ENCODE results near the gene ID3. TPM values are rescaled to one million over a fixed set of nuclear protein-coding genes. Genes with fewer than 3 reads are reported as not detected.
A peak's percentile ranks its signal among the peaks of the same experiment; 100 is the strongest.

Gene ID3
- polyA plus RNA-seq, 1 of the 3 experiments (the other 2 are of a cell fraction): 504 TPM

DNA sequence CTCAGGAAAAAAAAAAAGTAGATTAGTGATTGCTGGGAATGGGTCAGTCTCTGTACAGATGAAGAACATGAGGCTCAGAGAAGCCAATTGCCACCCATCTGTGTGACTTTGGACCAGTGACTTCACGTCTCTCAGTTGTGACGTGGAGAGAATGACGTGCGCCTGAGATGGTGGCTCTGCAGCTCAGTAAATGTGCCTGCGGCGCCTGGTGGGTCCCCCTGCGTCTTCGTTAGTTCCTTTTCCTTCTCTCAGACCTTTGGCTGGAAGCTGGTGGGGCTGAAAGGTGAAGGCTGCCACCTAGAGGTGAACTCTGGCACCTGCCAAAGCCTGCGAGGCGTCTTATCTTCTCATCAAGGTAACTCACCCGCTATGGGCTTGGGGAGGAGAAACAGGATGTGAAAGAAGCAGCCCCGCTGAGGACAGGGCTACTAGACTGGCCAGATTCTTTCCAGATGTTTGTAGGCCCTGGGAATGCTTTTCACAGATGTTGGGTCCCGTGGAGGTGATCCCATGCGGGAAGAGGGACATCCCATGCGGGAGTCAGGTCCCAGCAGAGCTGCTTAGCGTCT is 19.5 kb downstream of the ID3 start:
- H3K4me2 ChIP-seq: peak overlapping the region; percentile 20; the same call in 1 of the 2 replicates
- TF ChIP-seq, protein P1, sequence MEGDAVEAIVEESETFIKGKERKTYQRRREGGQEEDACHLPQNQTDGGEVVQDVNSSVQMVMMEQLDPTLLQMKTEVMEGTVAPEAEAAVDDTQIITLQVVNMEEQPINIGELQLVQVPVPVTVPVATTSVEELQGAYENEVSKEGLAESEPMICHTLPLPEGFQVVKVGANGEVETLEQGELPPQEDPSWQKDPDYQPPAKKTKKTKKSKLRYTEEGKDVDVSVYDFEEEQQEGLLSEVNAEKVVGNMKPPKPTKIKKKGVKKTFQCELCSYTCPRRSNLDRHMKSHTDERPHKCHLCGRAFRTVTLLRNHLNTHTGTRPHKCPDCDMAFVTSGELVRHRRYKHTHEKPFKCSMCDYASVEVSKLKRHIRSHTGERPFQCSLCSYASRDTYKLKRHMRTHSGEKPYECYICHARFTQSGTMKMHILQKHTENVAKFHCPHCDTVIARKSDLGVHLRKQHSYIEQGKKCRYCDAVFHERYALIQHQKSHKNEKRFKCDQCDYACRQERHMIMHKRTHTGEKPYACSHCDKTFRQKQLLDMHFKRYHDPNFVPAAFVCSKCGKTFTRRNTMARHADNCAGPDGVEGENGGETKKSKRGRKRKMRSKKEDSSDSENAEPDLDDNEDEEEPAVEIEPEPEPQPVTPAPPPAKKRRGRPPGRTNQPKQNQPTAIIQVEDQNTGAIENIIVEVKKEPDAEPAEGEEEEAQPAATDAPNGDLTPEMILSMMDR (IDR thresholded peaks at IDR 0.05): peak; percentile 97
- no peak for TF ChIP-seq ELF1 (IDR thresholded peaks at IDR 0.05)
- no peak for TF ChIP-seq FOSL2 (IDR thresholded peaks at IDR 0.05; ENCODE audit: borderline replicate concordance, low read depth)
- peak; percentile 88 for TF ChIP-seq RCOR1 (IDR thresholded peaks at IDR 0.05; ENCODE audit: low read length)
- TF ChIP-seq NRF1 (IDR thresholded peaks at IDR 0.05; ENCODE audit: low read depth, low read length): no peak
- no peak for TF ChIP-seq YY1 (IDR thresholded peaks at IDR 0.05; ENCODE audit: low read depth)
- TF ChIP-seq, protein P2, sequence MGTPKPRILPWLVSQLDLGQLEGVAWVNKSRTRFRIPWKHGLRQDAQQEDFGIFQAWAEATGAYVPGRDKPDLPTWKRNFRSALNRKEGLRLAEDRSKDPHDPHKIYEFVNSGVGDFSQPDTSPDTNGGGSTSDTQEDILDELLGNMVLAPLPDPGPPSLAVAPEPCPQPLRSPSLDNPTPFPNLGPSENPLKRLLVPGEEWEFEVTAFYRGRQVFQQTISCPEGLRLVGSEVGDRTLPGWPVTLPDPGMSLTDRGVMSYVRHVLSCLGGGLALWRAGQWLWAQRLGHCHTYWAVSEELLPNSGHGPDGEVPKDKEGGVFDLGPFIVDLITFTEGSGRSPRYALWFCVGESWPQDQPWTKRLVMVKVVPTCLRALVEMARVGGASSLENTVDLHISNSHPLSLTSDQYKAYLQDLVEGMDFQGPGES (IDR thresholded peaks at IDR 0.05; ENCODE audit: low read depth, low read length): no peak
- TF ChIP-seq NFIC (IDR thresholded peaks at IDR 0.05; ENCODE audit: borderline replicate concordance): no peak
- 0 out of 2 replicates have a peak, but pooled peaks have one; percentile 44 for TF ChIP-seq SIN3A (IDR thresholded peaks at IDR 0.05; ENCODE audit: borderline replicate concordance, low read depth, low read length)
- TF ChIP-seq, protein P3, sequence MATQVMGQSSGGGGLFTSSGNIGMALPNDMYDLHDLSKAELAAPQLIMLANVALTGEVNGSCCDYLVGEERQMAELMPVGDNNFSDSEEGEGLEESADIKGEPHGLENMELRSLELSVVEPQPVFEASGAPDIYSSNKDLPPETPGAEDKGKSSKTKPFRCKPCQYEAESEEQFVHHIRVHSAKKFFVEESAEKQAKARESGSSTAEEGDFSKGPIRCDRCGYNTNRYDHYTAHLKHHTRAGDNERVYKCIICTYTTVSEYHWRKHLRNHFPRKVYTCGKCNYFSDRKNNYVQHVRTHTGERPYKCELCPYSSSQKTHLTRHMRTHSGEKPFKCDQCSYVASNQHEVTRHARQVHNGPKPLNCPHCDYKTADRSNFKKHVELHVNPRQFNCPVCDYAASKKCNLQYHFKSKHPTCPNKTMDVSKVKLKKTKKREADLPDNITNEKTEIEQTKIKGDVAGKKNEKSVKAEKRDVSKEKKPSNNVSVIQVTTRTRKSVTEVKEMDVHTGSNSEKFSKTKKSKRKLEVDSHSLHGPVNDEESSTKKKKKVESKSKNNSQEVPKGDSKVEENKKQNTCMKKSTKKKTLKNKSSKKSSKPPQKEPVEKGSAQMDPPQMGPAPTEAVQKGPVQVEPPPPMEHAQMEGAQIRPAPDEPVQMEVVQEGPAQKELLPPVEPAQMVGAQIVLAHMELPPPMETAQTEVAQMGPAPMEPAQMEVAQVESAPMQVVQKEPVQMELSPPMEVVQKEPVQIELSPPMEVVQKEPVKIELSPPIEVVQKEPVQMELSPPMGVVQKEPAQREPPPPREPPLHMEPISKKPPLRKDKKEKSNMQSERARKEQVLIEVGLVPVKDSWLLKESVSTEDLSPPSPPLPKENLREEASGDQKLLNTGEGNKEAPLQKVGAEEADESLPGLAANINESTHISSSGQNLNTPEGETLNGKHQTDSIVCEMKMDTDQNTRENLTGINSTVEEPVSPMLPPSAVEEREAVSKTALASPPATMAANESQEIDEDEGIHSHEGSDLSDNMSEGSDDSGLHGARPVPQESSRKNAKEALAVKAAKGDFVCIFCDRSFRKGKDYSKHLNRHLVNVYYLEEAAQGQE (IDR thresholded peaks at IDR 0.05; ENCODE audit: low read depth, low read length): 0 out of 2 replicates have a peak, but pooled peaks have one; percentile 27
- peak; percentile 84 for TF ChIP-seq CHD2 (IDR thresholded peaks at IDR 0.05; ENCODE audit: low read length, partially characterized antibody)
- TF ChIP-seq GATA2 (CRISPR knock-in tag; IDR thresholded peaks at IDR 0.05): peak; percentile 97
- no peak for TF ChIP-seq TEAD4 (IDR thresholded peaks at IDR 0.05; ENCODE audit: borderline replicate concordance, insufficient read depth)
- no peak for TF ChIP-seq RXRA (IDR thresholded peaks at IDR 0.05; ENCODE audit: borderline replicate concordance, low read depth)
- TF ChIP-seq, protein P4, sequence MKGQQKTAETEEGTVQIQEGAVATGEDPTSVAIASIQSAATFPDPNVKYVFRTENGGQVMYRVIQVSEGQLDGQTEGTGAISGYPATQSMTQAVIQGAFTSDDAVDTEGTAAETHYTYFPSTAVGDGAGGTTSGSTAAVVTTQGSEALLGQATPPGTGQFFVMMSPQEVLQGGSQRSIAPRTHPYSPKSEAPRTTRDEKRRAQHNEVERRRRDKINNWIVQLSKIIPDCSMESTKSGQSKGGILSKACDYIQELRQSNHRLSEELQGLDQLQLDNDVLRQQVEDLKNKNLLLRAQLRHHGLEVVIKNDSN (IDR thresholded peaks at IDR 0.05; ENCODE audit: borderline replicate concordance, low read depth): peak; percentile 25; the same call in 1 of the 2 replicates
- TF ChIP-seq RAD21 (IDR thresholded peaks at IDR 0.05; ENCODE audit: low read length): peak; percentile 94
- TF ChIP-seq, protein P5, sequence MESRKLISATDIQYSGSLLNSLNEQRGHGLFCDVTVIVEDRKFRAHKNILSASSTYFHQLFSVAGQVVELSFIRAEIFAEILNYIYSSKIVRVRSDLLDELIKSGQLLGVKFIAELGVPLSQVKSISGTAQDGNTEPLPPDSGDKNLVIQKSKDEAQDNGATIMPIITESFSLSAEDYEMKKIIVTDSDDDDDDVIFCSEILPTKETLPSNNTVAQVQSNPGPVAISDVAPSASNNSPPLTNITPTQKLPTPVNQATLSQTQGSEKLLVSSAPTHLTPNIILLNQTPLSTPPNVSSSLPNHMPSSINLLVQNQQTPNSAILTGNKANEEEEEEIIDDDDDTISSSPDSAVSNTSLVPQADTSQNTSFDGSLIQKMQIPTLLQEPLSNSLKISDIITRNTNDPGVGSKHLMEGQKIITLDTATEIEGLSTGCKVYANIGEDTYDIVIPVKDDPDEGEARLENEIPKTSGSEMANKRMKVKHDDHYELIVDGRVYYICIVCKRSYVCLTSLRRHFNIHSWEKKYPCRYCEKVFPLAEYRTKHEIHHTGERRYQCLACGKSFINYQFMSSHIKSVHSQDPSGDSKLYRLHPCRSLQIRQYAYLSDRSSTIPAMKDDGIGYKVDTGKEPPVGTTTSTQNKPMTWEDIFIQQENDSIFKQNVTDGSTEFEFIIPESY (IDR thresholded peaks at IDR 0.05; ENCODE audit: borderline replicate concordance, low read depth): no peak
- TF ChIP-seq SMC3 (IDR thresholded peaks at IDR 0.05; ENCODE audit: low read depth, low read length): peak; percentile 81
- TF ChIP-seq, protein P6, sequence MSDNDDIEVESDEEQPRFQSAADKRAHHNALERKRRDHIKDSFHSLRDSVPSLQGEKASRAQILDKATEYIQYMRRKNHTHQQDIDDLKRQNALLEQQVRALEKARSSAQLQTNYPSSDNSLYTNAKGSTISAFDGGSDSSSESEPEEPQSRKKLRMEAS (IDR thresholded peaks at IDR 0.05; ENCODE audit: low read depth): 0 out of 2 replicates have a peak, but pooled peaks have one; percentile 42
- TF ChIP-seq FOXM1 (IDR thresholded peaks at IDR 0.05; ENCODE audit: low read depth): no peak
- TF ChIP-seq EZH2phosphoT487 (IDR thresholded peaks at IDR 0.05; ENCODE audit: borderline replicate concordance, low read depth): no peak
- peak; percentile 35; the same call in 1 of the 2 replicates for TF ChIP-seq TAF1 (IDR thresholded peaks at IDR 0.05; ENCODE audit: borderline replicate concordance, low read depth, low read length)
- TF ChIP-seq RFX5 (IDR thresholded peaks at IDR 0.05; ENCODE audit: low read length): no peak

More for the DNA sequence above, 19.5 kb downstream of the ID3 start:
- H3K4me1 ChIP-seq (ENCODE audit: control insufficient read depth in 1 of 2, insufficient read depth in 2 of 2, low read depth in 1 of 2, low read length in 1 of 2): peaks cover 4 to 9% of the 10 kb centered on the region in 2 experiments; a peak in 2 of 4 replicates
- peak overlapping the region in 1 of 2 experiments; percentile 31; a peak in 1 of 4 replicates for H3K4me3 ChIP-seq (ENCODE audit: low read depth in 2 of 2, low read length in 1 of 2)
- no peak overlapping the region for H3K9ac ChIP-seq
- WGBS (ENCODE audit: low lambda C conversion rate): 10% methylated on average over 16 of the region's 16 CpGs
- H4K20me1 ChIP-seq (ENCODE audit: insufficient read depth): no peaks in the 10 kb centered on the region
- peak overlapping the region in 1 of 2 experiments; percentile 14; a peak in 1 of 4 replicates for H3K27ac ChIP-seq (ENCODE audit: low read depth in 2 of 2, low read length in 1 of 2)
- DNase-seq: peak; percentile 90
- no peaks in the 10 kb centered on the region for H3K9me2 ChIP-seq
- H3K79me2 ChIP-seq (ENCODE audit: insufficient read depth): no peaks in the 10 kb centered on the region
- peak overlapping the region; percentile 66 for H2AFZ ChIP-seq (ENCODE audit: low read depth)
- H3F3A ChIP-seq (replicated peaks; ENCODE audit: insufficient read depth): no peaks in the 10 kb centered on the region
- POLR2A ChIA-PET: interaction anchor here (0.7 to 1.7 kb wide), 5 partner anchors 9 to 195 kb away, joined by 3 to 11 read pairs (median 5); partner anchors contain the start of genes E2F2, HNRNPR and RPL11
- no peaks in the 10 kb centered on the region for H3K9me3 ChIP-seq
- CTCF ChIA-PET: interaction anchor here (0.6 to 29.7 kb wide), 52 partner anchors 9 to 563 kb away, joined by 3 to 708 read pairs (median 4); partner anchors contain the start of genes ASAP3, E2F2, ID3 and RPL11
- no peaks in the 10 kb centered on the region for H3K27me3 ChIP-seq (ENCODE audit: insufficient read depth)
- no peaks in the 10 kb centered on the region for H3K36me3 ChIP-seq (replicated peaks in 1 of 2; ENCODE audit: control insufficient read depth in 1 of 2, insufficient read depth in 2 of 2, low read length in 1 of 2)
